HG02973 (cell line): Measurements from ENCODE around the gene OGA.

Experiments
- ATAC-seq: cut with Tn5 transposase; IDR thresholded peaks from one replicate; pipeline ENCODE4 v1.9.1; 2021; ENCODE audit warnings: moderate library complexity; ENCODE audit not compliant: unreplicated experiment

Gene OGA

DNA sequence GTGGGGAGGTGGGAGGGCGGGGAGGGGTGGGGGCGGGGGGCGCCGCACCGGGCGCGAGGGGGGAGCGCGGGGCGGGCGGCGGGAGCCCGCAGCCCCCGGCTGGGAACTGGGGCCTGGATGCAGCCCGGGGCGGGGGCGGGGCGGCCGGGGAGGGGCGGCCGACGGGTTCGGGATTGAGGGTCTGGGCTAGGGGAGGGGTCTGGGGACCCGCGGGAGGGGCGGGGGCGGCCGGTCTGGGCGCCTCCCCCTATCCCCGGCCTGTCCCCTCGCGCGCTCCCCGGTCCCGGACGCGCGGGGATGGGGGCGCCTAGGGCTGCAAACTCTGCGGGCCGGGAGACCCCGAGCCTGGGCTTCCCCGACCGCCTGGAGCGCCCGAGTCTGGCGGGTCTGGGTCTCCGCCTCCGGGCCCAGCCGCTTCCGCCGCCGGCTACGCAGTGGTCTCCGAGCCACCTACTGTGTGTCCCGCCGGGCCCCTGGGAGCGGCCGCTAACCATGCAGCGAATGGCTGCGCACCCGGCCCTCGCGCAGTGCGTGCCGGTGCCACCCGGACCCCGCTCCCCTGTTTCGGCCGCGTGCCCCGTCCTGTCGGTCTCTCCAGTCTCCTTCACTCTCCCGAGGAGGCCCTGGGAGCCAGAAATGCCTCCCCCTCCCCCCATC is 42.0 kb downstream of the OGA start:
- no peak for ATAC-seq

GRCh38 chr10:101775273-101776160 is 42.7 kb downstream of the OGA start, which contains the start of gene FGF8:
Gene FGF8, minus strand, starts transcription at chr10:101776114. Its CDS starts 214 bp downstream, at chr10:101775900.
- ATAC-seq = no peak

- ATAC-seq = no peak
Observed at GRCh38 chr10:101774589-101775272, 43.5 kb downstream of the OGA start.

GRCh38 chr10:101773923-101774588 is 44.2 kb downstream of the OGA start:
- no peak for ATAC-seq

GRCh38 chr10:101772895-101773761 is 45.1 kb downstream of the OGA start:
- no peak for ATAC-seq

- ATAC-seq = no peak
Observed at GRCh38 chr10:101772017-101772894, 46.0 kb downstream of the OGA start.

DNA sequence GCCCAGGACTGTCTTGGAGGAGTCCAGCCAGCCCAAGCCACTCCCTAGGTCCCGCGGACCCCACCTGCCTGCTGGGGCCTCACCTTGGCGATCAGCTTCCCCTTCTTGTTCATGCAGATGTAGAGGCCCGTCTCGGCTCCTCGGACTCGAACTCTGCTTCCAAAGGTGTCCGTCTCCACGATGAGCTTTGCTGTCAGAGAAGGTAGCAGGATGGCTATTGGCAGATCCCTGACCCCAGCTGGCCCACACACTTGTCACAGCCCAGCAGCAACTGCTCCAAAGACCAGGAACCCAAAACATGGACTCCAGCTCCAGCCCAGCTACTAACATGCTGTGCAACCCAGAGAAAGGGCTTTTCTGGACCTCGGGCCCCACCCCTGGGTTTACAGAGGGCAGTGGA is 46.9 kb downstream of the OGA start:
- ATAC-seq = no peak

GRCh38 chr10:101770331-101771215 is 47.7 kb downstream of the OGA start:
- no peak for ATAC-seq

DNA sequence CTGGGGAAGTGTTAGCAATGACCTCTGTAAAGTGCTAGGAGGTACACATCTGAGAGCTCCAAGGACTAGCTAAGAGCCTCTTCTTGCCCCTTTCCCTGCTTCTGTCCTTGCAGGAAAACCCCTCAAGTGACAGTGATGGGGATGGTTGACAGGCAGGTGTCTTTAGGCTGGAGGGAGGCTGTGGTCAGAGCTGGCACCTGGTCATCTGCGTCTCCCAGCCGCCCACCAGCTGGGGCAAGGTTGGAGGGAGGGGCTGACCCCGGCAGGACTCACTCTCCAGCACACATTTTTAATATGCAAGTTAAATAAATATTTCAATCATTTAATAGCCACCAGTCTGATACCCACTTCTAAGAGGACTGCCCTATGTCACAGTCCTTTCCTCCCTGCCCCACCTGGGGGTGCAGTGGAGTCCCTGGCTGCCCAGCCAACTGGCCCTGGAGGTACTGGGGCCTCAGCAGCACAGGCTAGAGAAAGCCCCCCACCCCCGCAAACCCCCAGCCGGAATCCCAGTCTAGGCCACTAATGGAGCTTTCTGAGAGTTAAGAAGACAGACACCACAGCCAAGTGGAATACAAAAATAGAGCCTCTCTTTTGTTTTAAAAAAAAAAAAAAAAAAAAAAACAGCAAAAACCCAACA is 48.6 kb downstream of the OGA start:
- ATAC-seq = no peak

- ATAC-seq = no peak
Observed at GRCh38 chr10:101768791-101769170, 49.5 kb downstream of the OGA start.

DNA sequence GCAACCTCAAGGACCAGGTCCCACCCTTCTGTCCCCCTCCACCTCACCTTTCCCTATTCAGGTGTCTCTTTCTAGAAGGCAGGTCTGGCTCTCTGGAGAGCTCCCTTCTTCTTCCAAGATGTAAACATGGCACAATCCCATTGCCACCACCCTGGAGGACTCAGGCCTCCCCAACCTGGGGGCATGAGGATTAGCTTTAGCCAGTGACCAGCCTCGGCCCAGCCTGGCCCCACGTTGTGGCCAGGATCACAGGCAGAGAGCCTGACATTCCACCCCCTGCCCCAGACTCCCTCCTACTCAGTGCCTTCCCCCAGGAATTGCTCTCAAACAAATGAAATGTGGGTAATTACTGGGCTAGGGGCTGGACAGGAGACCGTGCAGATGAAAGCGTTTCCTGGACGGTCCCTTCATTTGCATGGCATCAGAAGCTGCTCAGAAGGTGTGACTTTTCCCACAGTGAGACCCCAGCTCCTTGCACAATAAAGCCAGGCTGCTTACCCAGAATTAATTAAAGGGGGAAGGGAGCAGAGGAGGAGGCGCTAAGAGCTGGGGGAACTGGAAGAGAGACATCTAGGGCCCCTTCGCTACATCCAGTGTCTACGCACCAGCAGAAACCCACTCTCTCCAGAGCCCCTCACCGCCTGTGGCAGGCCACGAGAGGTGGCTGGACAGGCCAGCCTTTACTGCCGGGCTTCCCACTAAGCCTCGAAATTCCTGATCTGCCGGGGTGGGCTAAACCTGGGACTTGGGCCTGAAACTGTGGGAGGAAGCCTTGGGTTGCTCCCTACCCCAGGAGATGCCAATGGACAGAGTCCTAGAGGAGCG is 50.1 kb downstream of the OGA start:
- ATAC-seq = no peak

DNA sequence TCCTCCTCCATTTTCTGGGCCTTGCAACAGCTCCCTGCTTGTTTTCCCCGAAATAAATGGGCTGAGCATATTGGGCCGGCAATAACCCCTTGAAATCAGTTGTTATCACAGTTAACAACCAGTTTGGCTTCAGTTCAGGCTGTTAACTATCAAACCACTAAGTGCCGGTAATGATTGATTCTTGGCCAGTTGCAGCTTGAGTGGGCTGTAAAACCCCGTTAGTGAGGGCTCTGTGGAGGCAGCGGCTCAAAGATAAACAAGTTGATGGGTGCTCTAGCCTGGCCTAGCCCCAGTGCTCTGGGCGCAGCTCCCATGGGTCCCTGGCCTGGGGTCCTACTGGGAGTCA is 50.7 kb downstream of the OGA start:
- no peak for ATAC-seq

GRCh38 chr10:101766753-101767599 is 51.3 kb downstream of the OGA start:
- no peak for ATAC-seq

- ATAC-seq = no peak
Observed at GRCh38 chr10:101766306-101766705, 51.9 kb downstream of the OGA start.

- ATAC-seq = no peak
Observed at GRCh38 chr10:101763141-101763846, 55.0 kb downstream of the OGA start.
